ENCODE measurements around the gene SART3.

Gene SART3

DNA sequence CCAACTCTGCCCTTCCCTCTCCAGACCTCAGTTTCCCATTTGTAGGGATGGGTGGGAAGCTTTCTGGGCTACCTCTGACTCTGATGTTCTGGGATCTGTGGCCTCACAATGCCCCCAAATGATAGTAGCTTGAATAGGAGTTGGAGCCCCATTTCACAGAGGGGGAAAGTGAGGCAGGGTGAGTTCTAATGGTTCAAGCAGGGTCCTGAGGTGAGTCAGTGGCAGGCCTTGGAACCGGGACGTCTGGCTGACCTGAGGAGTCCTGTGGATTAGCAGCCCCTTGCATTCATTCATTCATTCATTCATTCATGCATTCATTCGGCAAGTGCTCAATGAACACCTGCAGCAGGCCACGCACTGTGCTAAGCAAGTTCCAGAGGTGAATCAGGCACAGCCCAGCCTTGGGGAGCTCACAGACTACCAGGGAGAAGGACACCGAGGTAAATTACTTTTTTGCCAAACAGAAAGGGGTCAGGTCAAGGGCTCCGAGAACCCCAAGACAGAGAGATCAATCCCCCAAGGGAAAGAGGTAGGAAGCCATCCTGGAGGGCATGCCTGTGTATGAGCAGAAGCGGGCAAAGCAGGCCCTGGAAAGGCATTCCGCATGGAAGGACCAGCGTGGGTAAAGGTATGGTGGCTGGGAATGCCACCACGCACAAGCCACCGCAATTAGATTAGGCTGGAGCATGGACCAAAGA, 37.7 kb upstream of the SART3 start:
- no peak for DNase-seq
- no peaks in the 10 kb centered on the region for H3K27me3 ChIP-seq
- no peak overlapping the region; the same call in 1 of the 2 replicates for H3K4me3 ChIP-seq (ENCODE audit: low read depth, low read length)
- no peaks in the 10 kb centered on the region for H3K9me3 ChIP-seq
- no peaks in the 10 kb centered on the region for H3K36me3 ChIP-seq
- TF ChIP-seq, protein P1, sequence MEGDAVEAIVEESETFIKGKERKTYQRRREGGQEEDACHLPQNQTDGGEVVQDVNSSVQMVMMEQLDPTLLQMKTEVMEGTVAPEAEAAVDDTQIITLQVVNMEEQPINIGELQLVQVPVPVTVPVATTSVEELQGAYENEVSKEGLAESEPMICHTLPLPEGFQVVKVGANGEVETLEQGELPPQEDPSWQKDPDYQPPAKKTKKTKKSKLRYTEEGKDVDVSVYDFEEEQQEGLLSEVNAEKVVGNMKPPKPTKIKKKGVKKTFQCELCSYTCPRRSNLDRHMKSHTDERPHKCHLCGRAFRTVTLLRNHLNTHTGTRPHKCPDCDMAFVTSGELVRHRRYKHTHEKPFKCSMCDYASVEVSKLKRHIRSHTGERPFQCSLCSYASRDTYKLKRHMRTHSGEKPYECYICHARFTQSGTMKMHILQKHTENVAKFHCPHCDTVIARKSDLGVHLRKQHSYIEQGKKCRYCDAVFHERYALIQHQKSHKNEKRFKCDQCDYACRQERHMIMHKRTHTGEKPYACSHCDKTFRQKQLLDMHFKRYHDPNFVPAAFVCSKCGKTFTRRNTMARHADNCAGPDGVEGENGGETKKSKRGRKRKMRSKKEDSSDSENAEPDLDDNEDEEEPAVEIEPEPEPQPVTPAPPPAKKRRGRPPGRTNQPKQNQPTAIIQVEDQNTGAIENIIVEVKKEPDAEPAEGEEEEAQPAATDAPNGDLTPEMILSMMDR (IDR thresholded peaks at IDR 0.05; ENCODE audit: low read depth, low read length): no peak
- peaks cover 5% of the 10 kb centered on the region for H3K4me1 ChIP-seq

DNA sequence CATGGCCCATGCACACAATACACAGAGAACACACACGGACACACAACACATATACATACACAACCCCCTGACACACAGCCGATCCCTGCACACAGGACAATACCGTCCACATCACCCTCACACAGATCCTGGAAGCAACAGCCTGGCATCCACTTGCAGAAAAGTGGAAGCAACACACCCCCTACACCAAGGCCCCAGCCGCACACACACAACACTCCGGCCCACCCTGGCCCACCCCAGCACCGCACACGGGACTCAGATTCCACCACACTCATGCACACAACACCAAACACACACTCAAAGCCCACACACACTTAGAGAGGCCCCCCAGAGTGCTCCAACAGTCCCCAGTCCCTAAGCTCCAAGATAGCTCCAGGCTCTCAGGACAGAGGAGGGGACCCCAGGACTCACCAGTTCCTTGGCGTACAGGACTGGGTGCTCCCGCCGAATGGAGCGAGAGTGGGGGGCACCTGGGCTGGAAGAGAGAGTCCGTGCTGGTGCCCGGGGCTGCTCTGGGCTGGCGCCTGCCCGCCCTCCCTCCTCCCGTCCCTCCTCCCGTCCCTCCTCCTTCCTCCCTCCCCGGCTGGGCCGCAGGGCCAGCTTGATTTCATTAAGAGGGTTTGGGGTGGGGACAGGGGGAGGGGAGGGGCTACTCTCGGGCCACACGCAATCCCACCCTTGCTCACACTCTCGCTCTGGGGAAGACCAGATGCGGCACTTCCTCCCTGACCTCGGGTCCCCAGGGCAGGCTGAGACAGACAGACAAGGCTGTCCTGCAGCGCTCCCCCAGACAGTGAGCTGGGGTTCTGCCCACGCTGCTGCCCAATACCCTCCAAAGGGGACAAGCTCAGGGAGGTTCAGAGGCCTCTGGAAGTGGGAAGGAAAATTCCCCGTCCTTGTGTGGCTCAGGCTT, 36.8 kb upstream of the SART3 start, which contains the start of gene TMEM119:
Gene TMEM119, minus strand, starts transcription at position 526 of the 913 bp plus-strand sequence. CDS start 5,701 bp downstream, outside the sequence.
- no peaks in the 10 kb centered on the region for H3K27me3 ChIP-seq
- TF ChIP-seq, protein P1 (IDR thresholded peaks at IDR 0.05; ENCODE audit: low read depth, low read length): no peak
- peak within 1 kb of the TSS; percentile 58 for H3K4me3 ChIP-seq (ENCODE audit: low read depth, low read length)

DNA sequence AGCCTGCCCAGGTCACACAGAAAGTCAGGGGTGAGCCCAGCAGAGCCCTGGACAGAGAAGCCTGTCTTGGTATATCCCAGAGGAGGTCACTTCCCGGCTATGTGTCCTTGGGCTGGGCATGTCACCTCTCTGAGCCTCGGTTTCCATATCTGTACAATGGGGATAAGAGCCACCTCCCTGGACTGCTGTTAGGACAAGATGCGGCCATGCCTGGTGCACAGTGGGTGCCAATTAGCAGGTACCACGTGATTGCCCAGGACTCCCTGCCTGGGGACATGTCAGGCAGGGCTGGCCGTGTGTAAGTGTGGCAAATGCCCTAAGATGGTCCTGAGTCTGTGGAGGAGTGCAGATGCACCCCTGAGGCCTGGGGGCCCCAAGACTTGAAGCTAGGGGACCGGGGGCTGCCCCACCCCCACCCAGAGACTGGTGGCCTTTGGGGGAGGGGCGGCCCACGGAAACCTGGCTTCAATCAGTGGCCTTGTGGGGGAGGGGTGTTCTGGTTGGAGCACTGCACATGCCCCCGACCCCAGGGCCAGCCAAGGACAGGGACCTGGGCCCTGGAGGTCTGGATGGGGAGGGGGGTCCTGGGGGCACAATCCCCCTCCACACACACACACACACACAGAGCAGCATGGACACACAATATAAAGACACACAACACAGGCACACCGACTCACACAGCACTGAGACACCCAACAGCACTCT, 36.0 kb upstream of the SART3 start:
- TF ChIP-seq, protein P1 (IDR thresholded peaks at IDR 0.05; ENCODE audit: low read depth, low read length): no peak
- Histone ChIP-seq H3K4me3 (ENCODE audit: low read depth, low read length) (peak overlapping the region; percentile 58), H3K9me3 (no peaks in the 10 kb centered on the region), H3K36me3 (no peaks in the 10 kb centered on the region), H3K4me1 (peaks cover 5% of the 10 kb centered on the region), H3K27me3 (no peaks in the 10 kb centered on the region)
- DNase-seq: peak; percentile 41

More for the DNA sequence above, 36.8 kb upstream of the SART3 start, which contains the start of gene TMEM119:
- H3K36me3 ChIP-seq: no peaks in the 10 kb centered on the region
- H3K4me1 ChIP-seq: peaks cover 5% of the 10 kb centered on the region
- peak; percentile 60 for DNase-seq
- H3K9me3 ChIP-seq: no peaks in the 10 kb centered on the region

DNA sequence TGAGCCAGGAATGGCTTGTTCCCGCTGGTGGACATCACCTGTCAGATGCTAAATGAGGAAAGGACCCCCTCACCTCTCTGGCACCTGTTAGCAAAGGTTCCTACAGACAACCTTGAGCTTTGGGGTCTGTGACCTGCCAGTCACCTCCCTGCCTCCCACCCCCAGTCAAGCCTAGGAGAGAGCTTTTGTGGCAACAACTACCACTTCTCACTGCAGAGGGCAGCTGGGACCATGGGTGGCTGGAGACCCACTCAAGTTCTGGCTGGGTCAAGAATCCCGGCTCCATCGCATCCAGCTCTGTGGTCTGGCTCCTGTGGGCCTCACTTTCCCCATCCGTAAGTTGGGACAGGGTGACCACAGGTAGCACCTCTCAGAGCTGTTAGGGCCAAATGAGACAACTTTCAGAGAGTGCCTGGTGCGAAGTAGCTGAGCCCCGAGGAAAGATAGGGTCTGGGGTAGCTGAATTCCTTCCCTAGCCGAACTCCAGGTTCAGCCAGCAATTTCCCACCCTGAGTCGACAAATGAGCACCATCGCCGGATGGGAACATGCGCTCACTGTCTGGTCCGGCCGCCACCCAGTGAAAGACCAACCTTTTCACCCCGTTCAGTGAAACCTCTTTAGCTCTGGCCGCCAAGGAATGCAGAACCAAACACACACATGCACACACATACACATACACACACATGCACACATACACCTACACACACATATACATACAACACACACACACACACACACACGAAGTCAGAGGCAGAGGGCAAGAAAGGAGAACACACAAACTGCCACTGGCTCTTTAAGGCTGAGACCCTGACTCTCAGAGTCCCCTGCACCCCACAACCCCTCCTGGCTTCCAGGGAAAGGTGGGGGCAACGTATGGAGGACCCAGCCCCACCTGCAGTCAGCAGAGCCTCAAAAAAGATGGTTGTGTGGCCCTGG, 35.0 kb upstream of the SART3 start:
- Histone ChIP-seq H3K4me1 (peaks cover 5% of the 10 kb centered on the region), H3K9me3 (no peaks in the 10 kb centered on the region), H3K27me3 (no peaks in the 10 kb centered on the region), H3K36me3 (no peaks in the 10 kb centered on the region), H3K4me3 (ENCODE audit: low read depth, low read length) (no peak overlapping the region)
- no peak for DNase-seq
- TF ChIP-seq, protein P1 (IDR thresholded peaks at IDR 0.05; ENCODE audit: low read depth, low read length): no peak

DNA sequence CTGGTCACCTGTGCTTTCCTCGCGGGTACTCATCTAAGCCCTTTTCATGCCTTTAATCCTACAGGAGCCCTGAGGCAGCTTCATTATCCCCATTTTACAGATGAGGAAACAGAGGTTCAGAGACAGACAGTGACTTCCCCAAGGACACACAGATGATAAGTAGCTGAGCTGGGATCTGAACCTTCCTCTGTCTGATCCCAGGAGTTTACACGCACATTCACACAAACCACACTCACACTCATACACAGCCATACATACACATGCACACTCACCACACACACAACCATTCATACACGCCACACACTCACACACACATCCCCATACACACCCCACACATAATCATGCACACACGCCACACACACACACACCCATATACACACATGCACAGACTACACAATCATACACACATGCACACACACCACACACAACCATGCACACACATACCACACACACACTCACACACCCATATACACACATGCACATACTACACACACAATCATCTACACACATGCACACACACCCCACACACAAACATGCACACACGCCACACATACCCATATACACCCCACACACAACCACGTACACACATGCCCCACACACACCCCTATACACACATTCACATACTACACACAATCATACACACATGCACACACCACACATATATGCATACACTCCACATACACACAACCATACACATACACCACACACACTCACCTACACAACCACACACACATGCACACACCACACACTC, 34.2 kb upstream of the SART3 start:
- Histone ChIP-seq H3K9me3 (no peaks in the 10 kb centered on the region), H3K27me3 (no peaks in the 10 kb centered on the region), H3K4me1 (peaks cover 5% of the 10 kb centered on the region), H3K36me3 (no peaks in the 10 kb centered on the region), H3K4me3 (ENCODE audit: low read depth, low read length) (no peak overlapping the region)
- no peak for DNase-seq
- TF ChIP-seq, protein P1 (IDR thresholded peaks at IDR 0.05; ENCODE audit: low read depth, low read length): no peak
